Mesendoderm (in vitro differentiated cells): ENCODE measurements around the gene H6PD.
"Not testable (repeated sequence)": the region's sequence is repeated elsewhere in the genome, so short reads cannot be mapped to it uniquely, and the experiment has no call there.

Experiments used
- DNase-seq: peaks from one replicate; pipeline ENCODE4 v3.0.0; 2013
- H2AK5ac ChIP-seq: 2 replicates; pipeline ENCODE4 v1.6.1; 2013; ENCODE audit warnings: low read length, inconsistent platforms
- H2BK120ac ChIP-seq: 2 replicates; pipeline ENCODE4 v1.6.1; 2013; ENCODE audit warnings: low read depth, mild to moderate bottlenecking, low read length, moderate library complexity, mixed read lengths
- H2BK15ac ChIP-seq: replicated peaks from 2 replicates; pipeline ENCODE4 v1.6.1; 2013; ENCODE audit warnings: low read depth, mild to moderate bottlenecking, moderate library complexity
- H2BK5ac ChIP-seq: 2 replicates; pipeline ENCODE4 v1.6.1; 2013; ENCODE audit warnings: low read length, inconsistent platforms
- H3K18ac ChIP-seq: 2 replicates; pipeline ENCODE4 v1.6.1; 2013; ENCODE audit warnings: mild to moderate bottlenecking, low read length, mixed read lengths
- H3K23ac ChIP-seq: one replicate; pipeline ENCODE4 v1.6.1; 2013; ENCODE audit warnings: low read length
- H3K27ac ChIP-seq: 2 replicates; pipeline ENCODE4 v1.5.1; 2013; ENCODE audit warnings: low read depth, mild to moderate bottlenecking, inconsistent platforms, low read length, moderate library complexity
- H3K27me3 ChIP-seq: 2 replicates; pipeline ENCODE4 v1.6.1; 2013; ENCODE audit warnings: low read length, control low read depth, mild to moderate bottlenecking, inconsistent platforms; ENCODE audit not compliant: insufficient read depth, poor library complexity
- H3K36me3 ChIP-seq: 2 replicates; pipeline ENCODE4 v1.6.1; 2013; ENCODE audit warnings: low read length, inconsistent platforms; ENCODE audit not compliant: control insufficient read depth, insufficient read depth
- H3K4ac ChIP-seq: one replicate; pipeline ENCODE4 v1.6.1; 2013; ENCODE audit warnings: low read depth, mild to moderate bottlenecking, low read length, moderate library complexity
- H3K4me1 ChIP-seq: 2 replicates; pipeline ENCODE4 v1.6.1; 2013; ENCODE audit warnings: low read depth, low read length, inconsistent platforms; ENCODE audit not compliant: control insufficient read depth
- H3K4me2 ChIP-seq: 2 replicates; pipeline ENCODE4 v1.6.1; 2013; ENCODE audit warnings: low read length
- H3K4me3 ChIP-seq: 2 replicates; pipeline ENCODE4 v1.5.1; 2013; ENCODE audit warnings: mild to moderate bottlenecking, low read length
- H3K56ac ChIP-seq: one replicate; pipeline ENCODE4 v1.6.1; 2013; ENCODE audit warnings: low read length
- H3K79me1 ChIP-seq: 2 replicates; pipeline ENCODE4 v1.6.1; 2013; ENCODE audit warnings: low read length, inconsistent platforms
- H3K79me2 ChIP-seq: 2 replicates; pipeline ENCODE4 v1.6.1; 2013; ENCODE audit warnings: mild to moderate bottlenecking, low read length; ENCODE audit not compliant: control insufficient read depth, insufficient read depth
- H3K9ac ChIP-seq: 2 replicates; pipeline ENCODE4 v1.6.1; 2013; ENCODE audit warnings: low read length, inconsistent platforms
- H4K5ac ChIP-seq: one replicate; pipeline ENCODE4 v1.6.1; 2013; ENCODE audit warnings: low read length
- H4K8ac ChIP-seq: one replicate; pipeline ENCODE4 v1.6.1; 2013; ENCODE audit warnings: low read depth, mild to moderate bottlenecking, control low read depth, low read length, moderate library complexity
- WGBS: extraction: QIAGEN DNeasy Blood & Tissue Kit; methylation state at CpG from one replicate; pipeline ENCODE4 v1.1.7; 2013; ENCODE audit warnings: low lambda C conversion rate, missing lambda C conversion rate; ENCODE audit not compliant: insufficient coverage; ENCODE audit errors: extremely low coverage; 5-methylcytosine and 5-hydroxymethylcytosine counted together

Gene H6PD

GRCh38 chr1:9297831-9298230 is 63.3 kb downstream of the H6PD start:
- H4K8ac ChIP-seq = no peak overlapping the region
- H3K4me1 ChIP-seq = no peaks in the 10 kb centered on the region
- no peak overlapping the region for H3K4me2 ChIP-seq
- H3K27me3 ChIP-seq = no peaks in the 10 kb centered on the region
- H3K23ac ChIP-seq = no peak overlapping the region
- H3K18ac ChIP-seq = no peak overlapping the region
- no peak for DNase-seq
- no peak overlapping the region for H2AK5ac ChIP-seq
- H2BK15ac ChIP-seq = no peak overlapping the region
- H3K4me3 ChIP-seq = no peak overlapping the region
- no peak overlapping the region for H3K9ac ChIP-seq
- no peaks in the 10 kb centered on the region for H3K36me3 ChIP-seq
- peaks cover 14% of the 10 kb centered on the region for H3K79me2 ChIP-seq
- no peak overlapping the region for H2BK120ac ChIP-seq
- H3K27ac ChIP-seq = no peak overlapping the region
- peaks cover 20% of the 10 kb centered on the region for H3K79me1 ChIP-seq
- H4K5ac ChIP-seq = no peak overlapping the region
- H3K4ac ChIP-seq = no peak overlapping the region
- no CpG with 5 or more reads among the region's 9 CpGs for WGBS
- no peak overlapping the region for H2BK5ac ChIP-seq
- no peak overlapping the region for H3K56ac ChIP-seq

- Histone ChIP-seq H3K36me3 (no peaks in the 10 kb centered on the region), H2BK120ac (no peak overlapping the region), H3K18ac (no peak overlapping the region), H3K4me3 (no peak overlapping the region), H3K79me2 (peaks cover 14% of the 10 kb centered on the region), H3K4me1 (no peaks in the 10 kb centered on the region), H4K5ac (no peak overlapping the region), H3K27me3 (no peaks in the 10 kb centered on the region), H3K23ac (no peak overlapping the region), H3K79me1 (peaks cover 20% of the 10 kb centered on the region), H2BK5ac (no peak overlapping the region), H4K8ac (no peak overlapping the region), H2BK15ac (no peak overlapping the region), H3K9ac (no peak overlapping the region), H3K4ac (no peak overlapping the region), H3K27ac (no peak overlapping the region), H3K56ac (no peak overlapping the region), H2AK5ac (no peak overlapping the region), H3K4me2 (no peak overlapping the region)
- WGBS = no CpG with 5 or more reads among the region's 3 CpGs
- no peak for DNase-seq
Measured at GRCh38 chr1:9298282-9298681, 63.7 kb downstream of the H6PD start.

- H3K79me1 ChIP-seq = peaks cover 15% of the 10 kb centered on the region
- not testable (repeated sequence) for H3K4me3 ChIP-seq, H3K4me2 ChIP-seq, H3K79me2 ChIP-seq, H2BK15ac ChIP-seq, H4K8ac ChIP-seq, H2AK5ac ChIP-seq, H3K4ac ChIP-seq, H2BK5ac ChIP-seq, H3K27ac ChIP-seq, H4K5ac ChIP-seq, H3K27me3 ChIP-seq, H3K23ac ChIP-seq, H2BK120ac ChIP-seq, H3K56ac ChIP-seq, H3K4me1 ChIP-seq, H3K9ac ChIP-seq, H3K18ac ChIP-seq, H3K36me3 ChIP-seq
- WGBS = no CpG with 5 or more reads among the region's 16 CpGs
- DNase-seq = peak; percentile 60
Measured at GRCh38 chr1:9299571-9300541, 65.3 kb downstream of the H6PD start.

- WGBS = no CpG with 5 or more reads among the region's 6 CpGs
- no peak overlapping the region for H3K4me3 ChIP-seq
Measured at GRCh38 chr1:9300573-9300972, 66.0 kb downstream of the H6PD start.

GRCh38 chr1:9302745-9303524 is 68.4 kb downstream of the H6PD start:
- H3K23ac ChIP-seq = no peak overlapping the region
- no peak overlapping the region for H3K27ac ChIP-seq
- H3K18ac ChIP-seq = no peak overlapping the region
- no peak overlapping the region for H4K5ac ChIP-seq
- H3K4me2 ChIP-seq = no peak overlapping the region
- no peak overlapping the region for H3K56ac ChIP-seq
- no peak overlapping the region for H2BK120ac ChIP-seq
- no peak overlapping the region for H2AK5ac ChIP-seq
- no CpG with 5 or more reads among the region's 9 CpGs for WGBS
- no peaks in the 10 kb centered on the region for H3K4me1 ChIP-seq
- no peak overlapping the region for H3K4me3 ChIP-seq
- no peak overlapping the region for H2BK15ac ChIP-seq
- H4K8ac ChIP-seq = no peak overlapping the region
- H3K27me3 ChIP-seq = no peaks in the 10 kb centered on the region
- H3K4ac ChIP-seq = no peak overlapping the region
- peaks cover 19% of the 10 kb centered on the region for H3K79me1 ChIP-seq
- DNase-seq = no peak
- peaks cover 2% of the 10 kb centered on the region for H3K79me2 ChIP-seq
- no peak overlapping the region for H3K9ac ChIP-seq
- H2BK5ac ChIP-seq = no peak overlapping the region
- H3K36me3 ChIP-seq = no peaks in the 10 kb centered on the region

More at GRCh38 chr1:9300573-9300972, 66.0 kb downstream of the H6PD start:
- no peak overlapping the region for H3K27ac ChIP-seq
- H2BK5ac ChIP-seq = no peak overlapping the region
- H4K8ac ChIP-seq = no peak overlapping the region
- no peak overlapping the region for H3K56ac ChIP-seq
- no peaks in the 10 kb centered on the region for H3K27me3 ChIP-seq
- no peak overlapping the region for H3K18ac ChIP-seq
- no peak overlapping the region for H2AK5ac ChIP-seq
- no peak overlapping the region for H3K9ac ChIP-seq
- H3K36me3 ChIP-seq = no peaks in the 10 kb centered on the region
- peaks cover 18% of the 10 kb centered on the region for H3K79me1 ChIP-seq
- H4K5ac ChIP-seq = no peak overlapping the region
- no peaks in the 10 kb centered on the region for H3K4me1 ChIP-seq
- no peak for DNase-seq
- no peak overlapping the region for H2BK120ac ChIP-seq
- H2BK15ac ChIP-seq = no peak overlapping the region
- no peak overlapping the region for H3K23ac ChIP-seq
- H3K4me2 ChIP-seq = no peak overlapping the region
- H3K79me2 ChIP-seq = peaks cover 5% of the 10 kb centered on the region
- no peak overlapping the region for H3K4ac ChIP-seq
